A549 treated with dexamethasone at 1 μM for 4 hours (cell line): ENCODE results near the gene PLS1. TPM values are rescaled to one million over a fixed set of nuclear protein-coding genes. Genes with fewer than 3 reads are reported as not detected.

Experiments used
- total RNA-seq: library from RNA; stranded (reverse); fragments of 200-300 nt; extraction: Qiagen RNA extraction; gene quantifications from 5 replicates; pipeline ENCODE4 v1.2.3, GENCODE V29; 2022

The PLS1 gene, protein sequence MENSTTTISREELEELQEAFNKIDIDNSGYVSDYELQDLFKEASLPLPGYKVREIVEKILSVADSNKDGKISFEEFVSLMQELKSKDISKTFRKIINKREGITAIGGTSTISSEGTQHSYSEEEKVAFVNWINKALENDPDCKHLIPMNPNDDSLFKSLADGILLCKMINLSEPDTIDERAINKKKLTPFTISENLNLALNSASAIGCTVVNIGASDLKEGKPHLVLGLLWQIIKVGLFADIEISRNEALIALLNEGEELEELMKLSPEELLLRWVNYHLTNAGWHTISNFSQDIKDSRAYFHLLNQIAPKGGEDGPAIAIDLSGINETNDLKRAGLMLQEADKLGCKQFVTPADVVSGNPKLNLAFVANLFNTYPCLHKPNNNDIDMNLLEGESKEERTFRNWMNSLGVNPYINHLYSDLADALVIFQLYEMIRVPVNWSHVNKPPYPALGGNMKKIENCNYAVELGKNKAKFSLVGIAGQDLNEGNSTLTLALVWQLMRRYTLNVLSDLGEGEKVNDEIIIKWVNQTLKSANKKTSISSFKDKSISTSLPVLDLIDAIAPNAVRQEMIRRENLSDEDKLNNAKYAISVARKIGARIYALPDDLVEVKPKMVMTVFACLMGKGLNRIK
- 9.6 to 12.7 TPM (median 10.8 TPM) in 5 replicates for total RNA-seq

DNA sequence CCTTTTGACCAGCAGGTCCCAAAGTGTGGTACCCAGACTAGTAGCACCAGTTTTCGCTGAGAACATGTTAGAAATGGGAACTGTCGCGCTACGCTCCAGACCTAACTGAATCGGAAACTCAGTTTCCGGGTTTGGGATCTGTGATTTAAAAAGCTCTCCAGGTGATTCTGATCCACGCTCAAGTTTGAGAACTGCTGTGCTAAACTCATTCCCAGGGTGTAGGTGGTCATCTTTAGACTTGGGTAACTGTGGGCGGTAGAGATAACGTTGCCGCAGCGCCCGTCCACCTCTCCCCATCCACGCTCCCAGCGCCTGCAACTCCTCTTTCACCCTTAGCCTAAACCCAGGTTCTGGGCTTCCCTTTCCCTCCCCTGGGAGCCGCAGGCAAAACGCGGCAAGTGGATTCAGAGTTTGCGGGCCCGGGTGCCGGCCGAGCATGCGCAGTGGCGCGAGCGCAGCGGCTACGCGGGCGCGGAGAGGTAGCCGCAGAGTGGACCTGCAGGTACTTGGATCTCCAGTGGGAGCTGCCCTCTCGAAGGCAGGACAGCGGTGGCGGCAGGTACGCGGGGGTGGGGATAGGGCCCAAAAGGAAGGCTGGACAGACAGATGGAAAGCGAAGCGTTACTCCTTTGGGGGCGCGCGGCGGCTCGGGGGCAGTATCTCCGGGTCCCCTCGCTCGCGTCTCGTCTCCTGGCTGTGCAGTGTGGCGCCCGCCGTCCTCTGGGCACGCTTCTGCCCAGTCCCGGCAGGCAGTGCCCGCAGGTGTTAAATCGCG is at the start of gene PLS1:
Gene PLS1, plus strand, starts transcription at position 443 of the 775 bp plus-strand sequence. CDS start 67,845 bp downstream, outside the sequence.

DNA sequence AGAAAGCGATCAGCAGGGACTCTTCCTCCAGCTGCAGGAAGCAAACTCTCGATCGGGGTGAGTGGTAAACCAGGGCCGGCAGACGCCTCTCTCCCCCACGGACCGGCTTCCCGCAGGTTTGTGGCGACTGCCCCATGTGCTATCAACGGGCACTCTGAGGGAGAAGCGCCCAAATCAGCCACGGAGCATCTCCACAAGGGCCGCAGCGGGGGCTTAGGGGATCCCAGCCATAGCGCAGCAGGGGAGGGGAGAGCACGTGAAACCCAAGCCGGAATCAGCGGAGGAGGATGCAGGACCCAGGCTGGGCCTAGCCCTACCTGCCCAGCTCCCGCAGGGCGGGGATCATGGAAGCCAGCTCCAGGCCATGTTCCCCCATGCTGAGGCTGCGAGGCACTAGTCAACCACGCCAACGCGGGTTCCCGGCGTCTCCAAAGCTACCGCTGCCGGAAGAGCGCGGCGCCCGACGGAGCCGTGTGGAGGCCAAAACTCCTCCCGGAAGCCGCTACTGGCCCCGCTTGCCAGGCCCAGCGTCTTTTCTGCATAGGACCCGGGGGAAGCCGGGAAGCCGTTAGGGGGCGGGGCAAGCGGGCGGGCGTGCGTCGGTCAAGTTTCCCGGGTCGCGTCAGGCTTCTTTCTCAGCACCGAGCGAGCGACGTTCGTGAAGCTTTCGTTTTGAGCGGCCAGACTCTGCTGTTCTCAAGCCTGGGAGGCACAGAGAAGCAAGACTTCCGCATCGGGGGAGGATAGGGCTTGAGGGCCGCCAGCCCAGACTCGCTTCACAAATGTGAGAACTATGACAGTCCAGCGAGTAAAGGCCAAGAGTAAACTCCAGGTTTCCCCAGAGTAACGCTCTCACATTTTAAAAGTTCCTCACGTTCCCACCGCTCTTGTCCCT is 17.6 kb upstream of the PLS1 start, which contains the start of gene ATR:
Gene ATR, minus strand, starts transcription at position 405 of the 895 bp plus-strand sequence. Its CDS starts 29 bp downstream, at position 376.

DNA sequence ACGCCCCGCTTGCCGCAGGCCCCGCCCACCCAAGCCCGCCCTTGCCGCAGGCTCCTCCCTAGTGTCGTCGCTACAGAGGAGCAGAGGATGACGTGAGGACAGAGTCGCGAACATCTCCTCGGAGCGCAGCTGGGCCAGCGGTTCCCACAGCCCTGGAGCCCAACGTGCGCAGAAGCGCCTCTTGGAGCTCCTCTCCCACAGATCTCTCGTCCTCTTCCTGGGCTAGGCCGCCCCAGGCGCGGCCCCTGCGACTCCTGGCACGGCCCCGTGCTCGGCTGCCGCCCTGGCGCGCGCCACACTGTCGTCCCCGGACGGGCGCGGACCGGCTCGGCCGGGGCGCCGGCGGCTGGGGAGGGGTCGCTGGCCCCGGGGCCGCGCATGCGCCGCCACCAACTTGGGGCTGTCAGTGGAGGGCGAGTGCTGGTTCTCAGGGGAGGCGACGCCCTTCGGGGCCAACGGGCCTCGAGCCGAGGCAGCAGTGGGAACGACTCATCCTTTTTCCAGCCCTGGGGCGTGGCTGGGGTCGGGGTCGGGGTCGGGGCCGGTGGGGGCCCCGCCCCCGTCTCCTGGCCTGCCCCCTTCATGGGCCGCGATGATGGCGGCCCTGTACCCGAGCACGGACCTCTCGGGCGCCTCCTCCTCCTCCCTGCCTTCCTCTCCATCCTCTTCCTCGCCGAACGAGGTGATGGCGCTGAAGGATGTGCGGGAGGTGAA is 127.9 kb downstream of the PLS1 start, which contains the start of gene TRPC1:
Gene TRPC1, plus strand, starts transcription at position 67 of the 714 bp plus-strand sequence. Its CDS starts 526 bp downstream, at position 593.

Other genes starting within 250 kb of the PLS1 start
- gene XRN1, start 148.4 kb upstream of the PLS1 start, total RNA-seq, result 3.2 to 6.0 TPM (median 4.4 TPM) in 5 replicates
- 9.8 to 11.8 TPM (median 11.1 TPM) in 5 replicates for gene ATR, start 17.7 kb upstream of the PLS1 start, total RNA-seq
- 4.7 to 8.9 TPM (median 8.0 TPM) in 5 replicates for gene TRPC1, start 127.6 kb downstream of the PLS1 start, total RNA-seq